GM19463 (cell line): ENCODE data around the gene HEATR1.

Source experiments
- ATAC-seq: cut with Tn5 transposase; IDR thresholded peaks from one replicate; pipeline ENCODE4 v1.9.1; 2021; ENCODE audit warnings: mild to moderate bottlenecking, moderate library complexity; ENCODE audit not compliant: unreplicated experiment

The HEATR1 gene

DNA sequence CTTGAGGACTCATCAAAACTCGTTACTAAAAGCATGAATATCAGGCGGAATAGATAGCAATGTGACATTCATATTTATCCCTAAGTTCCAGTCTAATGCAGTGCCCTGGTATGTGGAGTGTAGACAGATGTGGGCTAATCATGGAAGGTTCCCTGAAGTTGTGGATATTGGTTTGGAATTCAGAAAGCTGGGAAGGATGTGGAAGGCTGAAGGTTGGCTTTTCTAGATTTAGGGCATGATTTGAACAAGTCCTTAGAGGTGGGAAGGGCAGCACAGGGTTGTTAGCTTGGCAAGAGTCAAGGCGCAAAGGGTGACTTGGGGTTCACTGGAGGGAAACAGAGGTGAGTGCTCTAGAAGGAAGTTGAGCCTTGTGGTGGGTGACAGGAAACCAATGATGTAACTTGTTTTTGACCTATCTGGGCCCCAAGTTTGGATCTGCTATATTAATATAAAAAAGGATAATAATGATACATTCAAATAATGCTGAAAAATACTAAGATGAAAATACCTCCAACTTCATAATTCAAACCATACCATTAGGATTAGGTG is 58.6 kb downstream of the HEATR1 start:
- ATAC-seq: no peak

DNA sequence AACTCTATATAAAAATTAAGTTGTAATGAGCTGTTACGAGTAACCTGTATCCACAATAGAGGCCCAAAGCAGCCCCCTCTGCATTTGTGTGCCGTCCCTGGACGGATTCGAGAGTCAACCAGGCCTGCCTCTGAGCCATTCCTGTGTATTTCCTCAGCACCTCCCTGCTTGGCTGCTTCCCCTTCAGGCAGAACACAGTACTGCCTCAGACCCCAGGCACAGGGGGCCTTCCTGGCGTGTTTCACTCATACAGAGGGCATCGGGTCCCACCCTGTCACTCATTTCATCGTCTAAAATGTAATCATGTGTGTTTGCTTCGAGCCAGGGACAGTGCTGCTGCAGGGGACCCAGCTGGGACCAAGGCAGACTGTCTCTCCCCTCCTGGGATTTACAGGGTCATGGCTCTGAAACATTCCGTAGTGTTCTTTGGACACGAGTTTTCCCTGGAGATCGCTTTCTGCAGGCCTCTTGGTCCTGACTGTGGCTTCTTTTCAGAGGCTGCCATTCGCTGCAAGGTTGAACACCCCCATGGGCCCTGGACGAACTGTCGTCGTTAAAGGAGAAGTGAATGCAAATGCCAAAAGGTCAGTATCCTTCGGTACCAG is 61.1 kb downstream of the HEATR1 start:
- no peak for ATAC-seq

GRCh38 chr1:236541710-236542109 is 62.6 kb downstream of the HEATR1 start:
- ATAC-seq: no peak

DNA sequence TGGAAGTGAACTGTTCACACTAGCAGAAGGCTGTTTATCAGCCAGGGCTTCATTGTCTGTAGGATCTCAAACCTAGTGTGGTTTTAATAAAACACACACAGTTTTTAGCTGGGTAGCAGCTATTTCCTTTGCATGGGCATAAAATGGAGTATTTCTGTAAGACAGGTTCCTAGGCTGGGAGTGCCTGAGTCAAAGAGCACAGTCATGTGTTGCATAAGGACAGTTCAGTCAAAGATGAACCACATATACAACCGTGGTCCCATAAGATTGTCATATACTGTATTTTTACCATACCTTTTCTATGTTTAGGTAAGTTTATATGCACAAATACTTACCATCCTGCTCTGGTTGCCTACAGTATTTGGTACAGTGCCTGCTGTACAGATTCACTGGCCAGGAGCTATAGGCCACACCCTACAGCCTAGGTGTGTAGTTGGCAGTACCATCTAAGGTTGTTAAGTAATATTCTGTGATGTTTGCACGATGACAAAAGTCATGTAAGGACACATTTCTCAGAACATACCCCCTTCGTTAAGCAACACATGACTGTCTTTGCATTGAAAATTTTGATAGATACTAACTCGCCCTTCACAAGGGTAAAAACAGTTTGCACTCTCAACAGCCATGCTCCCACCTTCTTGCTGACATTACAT is 63.4 kb downstream of the HEATR1 start:
- no peak for ATAC-seq

DNA sequence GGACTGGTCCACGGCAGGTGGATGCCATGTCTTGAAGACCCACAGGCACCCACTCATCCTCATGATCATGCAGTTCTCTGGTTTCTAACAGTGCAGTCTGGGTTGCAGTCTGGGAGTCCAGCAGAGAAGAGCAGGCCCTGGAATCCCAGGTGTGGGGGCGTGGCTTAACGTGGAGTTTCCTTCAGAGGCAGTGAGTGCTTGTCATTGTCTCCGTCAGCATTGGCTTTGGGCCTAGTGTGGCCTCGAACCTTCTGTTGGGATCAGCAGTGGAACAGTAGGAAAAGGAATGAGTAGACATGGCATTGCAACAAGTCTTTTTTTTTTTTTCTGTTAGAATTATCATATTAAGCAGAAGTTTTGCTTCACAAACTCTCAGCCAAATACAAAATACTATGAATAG is 67.8 kb downstream of the HEATR1 start:
- no peak for ATAC-seq

DNA sequence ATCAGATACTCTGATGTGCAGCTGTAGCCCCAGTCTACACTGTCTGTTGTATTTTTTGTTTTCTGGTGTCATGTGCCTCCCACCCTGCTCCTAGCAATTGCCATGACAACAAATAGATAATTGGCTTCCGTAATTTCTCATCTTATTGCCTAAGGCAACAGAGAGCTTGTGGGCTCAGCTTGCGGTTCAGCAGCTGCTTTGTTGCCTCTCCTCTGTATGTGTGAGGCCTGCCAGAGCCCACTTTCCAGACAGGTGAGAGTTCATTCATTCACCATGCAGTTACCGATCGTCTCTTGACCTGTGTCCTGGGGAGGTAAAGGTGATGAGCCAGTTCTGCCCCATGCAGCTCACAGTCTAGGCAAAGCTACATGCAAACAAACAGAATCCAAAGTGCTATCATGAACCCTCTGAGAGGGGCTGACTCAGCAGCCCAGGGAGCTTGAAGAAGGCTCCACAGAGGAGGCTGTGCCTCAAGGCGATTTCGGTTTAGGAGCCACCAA is 68.6 kb downstream of the HEATR1 start:
- ATAC-seq: no peak

DNA sequence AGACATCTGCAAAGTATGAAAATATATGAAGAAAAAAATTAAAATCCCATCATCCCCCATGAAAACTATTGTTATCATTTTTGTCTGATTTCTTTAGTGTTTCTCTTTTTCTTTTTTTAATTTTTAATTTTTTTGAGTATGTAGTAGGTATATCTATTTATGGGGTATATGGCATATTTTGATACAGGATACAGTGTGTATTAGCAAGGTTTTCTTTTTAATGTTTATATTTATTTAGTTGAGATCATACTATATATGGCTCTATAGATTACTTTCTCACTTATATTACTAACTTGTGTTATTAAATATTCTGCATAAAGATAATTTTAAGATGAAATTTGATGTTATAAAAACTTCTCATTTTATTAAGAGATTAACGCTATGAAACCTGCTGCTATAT is 69.1 kb downstream of the HEATR1 start:
- no peak for ATAC-seq

- ATAC-seq: no peak
Measured at GRCh38 chr1:236534151-236534651, 70.1 kb downstream of the HEATR1 start.

GRCh38 chr1:236532850-236533249 is 71.5 kb downstream of the HEATR1 start:
- no peak for ATAC-seq

- ATAC-seq: no peak
Measured at GRCh38 chr1:236530959-236531358, 73.4 kb downstream of the HEATR1 start.

GRCh38 chr1:236530286-236530685 is 74.0 kb downstream of the HEATR1 start:
- ATAC-seq: no peak

DNA sequence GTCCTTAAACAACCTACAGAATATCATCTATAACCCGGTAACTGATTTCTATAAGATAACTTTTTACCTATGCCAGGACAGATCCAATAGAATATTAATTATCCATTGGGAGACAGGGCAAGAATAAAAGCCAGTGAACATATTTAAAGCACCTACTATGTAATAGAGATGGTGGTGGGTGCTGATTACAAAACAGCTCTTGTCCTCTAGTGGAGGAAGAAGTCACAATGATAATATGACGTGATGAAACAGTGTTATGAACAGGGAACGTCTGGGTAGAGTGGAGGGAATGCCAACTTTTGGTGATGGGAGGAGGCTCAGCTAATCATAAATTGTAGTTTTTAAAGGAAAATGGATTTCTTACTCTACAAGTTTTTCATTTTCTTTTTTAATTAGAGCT is 78.2 kb downstream of the HEATR1 start:
- no peak for ATAC-seq

DNA sequence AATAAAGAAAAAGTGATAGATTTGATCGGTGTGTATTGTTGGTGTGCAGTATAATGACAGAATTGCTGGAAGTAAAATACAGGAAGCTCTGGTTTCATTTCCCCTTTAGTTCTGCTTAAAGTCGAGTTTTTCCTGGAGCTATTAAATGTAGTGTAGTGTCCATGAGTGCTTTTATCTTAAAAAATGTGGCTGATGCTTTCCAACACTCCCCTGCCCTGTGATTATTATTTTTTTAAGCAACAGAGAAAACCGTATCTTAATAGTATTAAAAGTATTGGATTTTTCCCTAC is 79.5 kb downstream of the HEATR1 start:
- no peak for ATAC-seq

GRCh38 chr1:236524142-236524894 is 80.0 kb downstream of the HEATR1 start:
- peak; percentile 84 for ATAC-seq

- peak; percentile 69 for ATAC-seq
Measured at GRCh38 chr1:236523704-236524141, 80.6 kb downstream of the HEATR1 start, which contains the start of gene LGALS8. TSS of gene LGALS8 (plus strand) at chr1:236523982. CDS start at chr1:236526071, 2,089 bp downstream.

GRCh38 chr1:236522937-236523703 is 81.2 kb downstream of the HEATR1 start:
- ATAC-seq: no peak

DNA sequence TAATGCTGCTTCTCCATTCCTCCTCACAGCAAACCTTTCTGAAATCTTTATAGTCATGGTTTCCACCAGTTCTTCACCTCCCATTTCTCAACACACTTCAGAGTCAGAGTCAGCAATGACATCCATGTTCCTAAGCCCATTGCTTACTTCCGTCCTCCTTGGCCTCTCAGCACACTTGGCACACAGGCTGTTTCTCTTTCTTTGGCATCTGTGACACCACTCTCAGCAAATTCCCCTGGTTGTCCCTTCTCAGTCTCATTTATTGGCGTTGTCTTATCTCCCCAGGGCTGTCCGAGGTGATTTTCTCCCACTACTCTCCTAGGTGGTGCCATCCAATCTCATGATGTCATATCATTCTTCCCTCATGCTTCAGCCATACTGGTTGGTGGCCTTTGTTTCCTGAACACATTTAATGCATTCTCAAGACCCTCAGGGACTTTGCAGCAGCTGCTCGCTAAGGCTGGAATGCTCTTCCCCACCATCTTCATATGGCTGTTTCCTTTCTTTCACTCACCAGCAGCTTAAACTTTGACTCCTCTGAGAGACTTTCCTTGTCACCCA is 83.8 kb downstream of the HEATR1 start:
- no peak for ATAC-seq

- ATAC-seq: no peak
Measured at GRCh38 chr1:236518322-236518721, 86.0 kb downstream of the HEATR1 start.

- no peak for ATAC-seq
Measured at GRCh38 chr1:236516929-236517704, 87.2 kb downstream of the HEATR1 start.
